Panc1 (cell line): ENCODE measurements around the gene SLC25A6.

Source experiments
- CTCF ChIP-seq: fragments of 450-650 bp; IDR thresholded peaks from 2 replicates; pipeline ENCODE4 v1.5.1; 2017; ENCODE audit warnings: mild to moderate bottlenecking
- POLR2AphosphoS5 ChIP-seq: IDR thresholded peaks from 2 replicates; pipeline ENCODE4 v1.6.1; 2012; ENCODE audit warnings: mild to moderate bottlenecking, low read depth, low read length, moderate library complexity
- TCF7L2 ChIP-seq: IDR thresholded peaks from 2 replicates; pipeline ENCODE4 v1.6.1; 2011; ENCODE audit warnings: mild to moderate bottlenecking, low read depth, low read length, inconsistent platforms

GRCh38 chrX:1412551-1413161 is 20.7 kb upstream of the SLC25A6 start:
- TF ChIP-seq CTCF (no peak), POLR2AphosphoS5 (no peak), TCF7L2 (no peak)
